Rectal smooth muscle tissue (tissue), 1 donor: ENCODE measurements around the gene FBLN1.
"Not testable (repeated sequence)": the region's sequence is repeated elsewhere in the genome, so short reads cannot be mapped to it uniquely, and the experiment has no call there.

Source experiments
- H3K27ac ChIP-seq: one replicate; pipeline ENCODE4 v1.7.0; 2013; ENCODE audit warnings: low read depth, low read length, inconsistent platforms
- H3K27me3 ChIP-seq: one replicate; pipeline ENCODE4 v1.7.0; 2013; ENCODE audit warnings: low read length; ENCODE audit not compliant: control insufficient read depth, insufficient read depth
- H3K36me3 ChIP-seq: one replicate; pipeline ENCODE4 v1.7.0; 2013; ENCODE audit warnings: low read length; ENCODE audit not compliant: control insufficient read depth, insufficient read depth
- H3K4me1 ChIP-seq: one replicate; pipeline ENCODE4 v1.7.0; 2013; ENCODE audit warnings: low read length; ENCODE audit not compliant: control insufficient read depth, insufficient read depth
- H3K4me3 ChIP-seq: one replicate; pipeline ENCODE4 v1.7.0; 2013; ENCODE audit warnings: low read length
- H3K9ac ChIP-seq: one replicate; pipeline ENCODE4 v1.7.0; 2013; ENCODE audit warnings: low read length

FBLN1 gene

DNA sequence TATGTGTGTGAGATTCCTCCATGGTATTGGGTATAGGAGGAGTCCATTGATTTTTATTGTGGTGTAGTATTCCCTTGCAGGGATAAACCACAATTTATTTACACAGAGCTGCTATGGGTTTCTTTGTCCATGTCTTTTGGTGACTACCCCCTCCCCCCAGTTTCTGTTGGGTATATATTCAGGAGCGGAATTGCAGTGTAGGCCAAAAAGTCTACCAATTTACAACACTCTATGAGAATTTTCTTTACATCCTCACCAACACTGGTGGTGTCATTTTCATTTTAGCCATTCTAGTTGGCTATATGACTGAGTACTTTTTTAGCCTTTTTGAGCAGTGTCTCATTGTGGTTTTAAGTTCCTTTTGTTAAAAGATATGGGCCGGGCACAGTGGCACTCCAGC is 113.7 kb downstream of the FBLN1 start:
- no peaks in the 10 kb centered on the region for H3K36me3 ChIP-seq
- H3K27me3 ChIP-seq = no peaks in the 10 kb centered on the region
- H3K27ac ChIP-seq = no peak overlapping the region
- no peak overlapping the region for H3K9ac ChIP-seq
- H3K4me1 ChIP-seq = no peaks in the 10 kb centered on the region
- no peak overlapping the region for H3K4me3 ChIP-seq

DNA sequence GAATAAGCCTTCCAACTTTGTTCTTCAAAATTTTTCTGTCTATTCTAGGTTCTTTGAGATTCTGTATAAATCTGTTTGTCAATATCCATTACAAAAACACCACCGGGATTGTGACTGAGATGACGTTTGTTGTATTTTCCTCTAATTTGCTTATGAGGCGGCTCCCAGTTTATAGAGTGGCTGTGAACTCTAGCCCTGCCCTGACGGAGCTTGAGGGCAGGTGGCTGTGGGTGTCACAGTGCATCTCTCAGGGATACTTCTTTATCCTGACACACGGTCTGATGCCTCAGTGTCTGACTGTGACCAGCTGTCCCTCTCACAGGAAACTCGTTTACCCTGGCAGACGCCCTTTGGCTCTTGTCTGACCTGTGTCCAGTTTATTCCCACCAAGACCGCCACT is 115.3 kb downstream of the FBLN1 start:
- no peak overlapping the region for H3K9ac ChIP-seq
- H3K4me3 ChIP-seq = no peak overlapping the region
- no peaks in the 10 kb centered on the region for H3K36me3 ChIP-seq
- H3K27ac ChIP-seq = no peak overlapping the region
- no peaks in the 10 kb centered on the region for H3K27me3 ChIP-seq
- no peaks in the 10 kb centered on the region for H3K4me1 ChIP-seq

DNA sequence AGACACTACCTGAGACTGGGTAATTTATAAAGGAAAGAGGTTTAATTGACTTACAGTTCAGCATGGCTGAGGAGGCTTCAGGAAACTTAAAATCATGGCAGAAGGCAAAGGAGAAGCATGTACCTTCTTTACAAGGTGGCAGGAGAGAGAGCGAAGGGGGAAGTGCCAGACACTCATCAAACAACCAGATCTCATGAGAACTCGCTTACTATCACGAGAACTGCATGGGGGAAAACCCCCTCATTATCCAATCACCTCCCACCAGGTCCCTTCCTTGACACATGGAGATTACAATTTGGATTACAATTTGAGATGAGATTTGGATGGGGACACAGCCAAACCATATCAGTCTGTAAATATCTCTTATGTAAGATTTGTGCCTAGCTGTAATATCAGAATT is 118.0 kb downstream of the FBLN1 start:
- H3K36me3 ChIP-seq = no peaks in the 10 kb centered on the region
- H3K9ac ChIP-seq = no peak overlapping the region
- H3K27ac ChIP-seq = no peak overlapping the region
- no peaks in the 10 kb centered on the region for H3K4me1 ChIP-seq
- H3K4me3 ChIP-seq = no peak overlapping the region
- H3K27me3 ChIP-seq = peaks cover 3% of the 10 kb centered on the region

DNA sequence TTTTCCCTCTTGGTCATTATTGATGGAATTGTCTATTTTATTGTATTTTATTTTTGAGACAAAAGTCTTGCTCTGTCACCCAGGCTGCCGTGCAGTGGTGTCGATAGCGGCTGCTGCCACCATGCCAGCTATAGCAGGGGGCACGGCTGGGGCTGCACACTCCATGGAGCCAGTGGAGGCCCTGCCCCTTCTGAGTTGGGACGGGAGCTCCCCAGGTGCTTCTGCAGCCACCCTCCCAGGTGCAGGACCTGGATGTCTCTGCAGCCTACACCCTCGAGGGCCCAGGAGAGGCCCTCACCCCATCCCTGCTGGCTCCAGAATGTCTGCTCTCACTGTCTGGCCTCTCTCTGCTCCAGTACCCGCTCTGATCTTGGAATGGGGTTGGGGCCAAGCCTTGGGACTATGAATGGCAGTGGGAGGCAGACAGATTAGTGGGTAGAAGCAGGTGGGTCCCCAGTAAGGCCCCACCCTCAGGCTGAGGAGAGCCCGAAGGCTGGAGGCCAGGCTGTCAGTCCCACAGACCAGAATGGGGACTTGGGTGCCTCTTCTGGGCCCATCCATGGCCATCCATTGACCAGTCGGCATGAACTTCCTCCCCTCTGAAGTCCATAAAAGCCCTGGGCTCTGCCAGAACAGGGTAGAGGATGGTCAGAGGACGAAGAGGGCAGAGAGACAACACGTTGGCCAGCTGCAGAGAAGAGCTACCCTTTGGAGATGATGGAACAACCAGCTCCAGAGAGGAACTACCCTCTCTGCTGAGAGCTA is 119.3 kb downstream of the FBLN1 start:
- Histone ChIP-seq H3K4me3 (no peak overlapping the region), H3K27ac (no peak overlapping the region), H3K4me1 (no peaks in the 10 kb centered on the region), H3K27me3 (peaks cover 3% of the 10 kb centered on the region), H3K36me3 (no peaks in the 10 kb centered on the region), H3K9ac (no peak overlapping the region)

GRCh38 chr22:45623464-45624145 is 120.9 kb downstream of the FBLN1 start:
- H3K4me3 ChIP-seq, H3K4me1 ChIP-seq, H3K27ac ChIP-seq, H3K9ac ChIP-seq, H3K27me3 ChIP-seq, H3K36me3 ChIP-seq: not testable (repeated sequence)

- Histone ChIP-seq H3K27ac (no peak overlapping the region), H3K36me3 (no peaks in the 10 kb centered on the region), H3K4me3 (no peak overlapping the region), H3K9ac (no peak overlapping the region), H3K4me1 (no peaks in the 10 kb centered on the region), H3K27me3 (peaks cover 6% of the 10 kb centered on the region)
Observed at GRCh38 chr22:45626198-45626651, 123.5 kb downstream of the FBLN1 start.

- H3K27ac ChIP-seq = no peak overlapping the region
- H3K4me3 ChIP-seq = no peak overlapping the region
- H3K4me1 ChIP-seq = no peaks in the 10 kb centered on the region
- H3K27me3 ChIP-seq = peaks cover 10% of the 10 kb centered on the region
- H3K36me3 ChIP-seq = no peaks in the 10 kb centered on the region
- no peak overlapping the region for H3K9ac ChIP-seq
Observed at GRCh38 chr22:45627489-45628233, 125.0 kb downstream of the FBLN1 start.

DNA sequence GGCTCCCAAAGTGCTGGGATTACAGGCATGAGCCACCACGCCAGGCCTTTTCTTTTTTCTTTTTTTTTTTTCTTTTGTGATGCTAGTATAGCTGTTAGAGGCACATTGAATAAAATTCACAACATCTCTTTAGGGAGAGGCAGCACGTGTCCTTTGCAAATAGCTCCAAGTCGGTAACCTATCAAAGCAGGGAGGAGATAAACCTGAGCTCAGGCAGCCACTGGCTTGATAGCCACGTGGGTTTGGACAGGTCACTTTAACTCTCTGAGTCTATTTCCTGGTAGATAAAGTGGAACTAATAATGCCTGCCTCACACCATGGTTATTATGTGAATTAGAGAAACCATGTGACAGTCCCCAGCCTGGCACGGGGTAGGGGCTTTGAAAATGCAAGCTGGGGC is 125.8 kb downstream of the FBLN1 start:
- Histone ChIP-seq H3K27ac (no peak overlapping the region), H3K9ac (no peak overlapping the region), H3K36me3 (no peaks in the 10 kb centered on the region), H3K27me3 (peaks cover 10% of the 10 kb centered on the region), H3K4me1 (no peaks in the 10 kb centered on the region), H3K4me3 (no peak overlapping the region)

- H3K27ac ChIP-seq = no peak overlapping the region
- no peak overlapping the region for H3K9ac ChIP-seq
- H3K27me3 ChIP-seq = peaks cover 7% of the 10 kb centered on the region
- no peaks in the 10 kb centered on the region for H3K4me1 ChIP-seq
- no peaks in the 10 kb centered on the region for H3K36me3 ChIP-seq
- no peak overlapping the region for H3K4me3 ChIP-seq
Observed at GRCh38 chr22:45629469-45630089, 126.9 kb downstream of the FBLN1 start.

DNA sequence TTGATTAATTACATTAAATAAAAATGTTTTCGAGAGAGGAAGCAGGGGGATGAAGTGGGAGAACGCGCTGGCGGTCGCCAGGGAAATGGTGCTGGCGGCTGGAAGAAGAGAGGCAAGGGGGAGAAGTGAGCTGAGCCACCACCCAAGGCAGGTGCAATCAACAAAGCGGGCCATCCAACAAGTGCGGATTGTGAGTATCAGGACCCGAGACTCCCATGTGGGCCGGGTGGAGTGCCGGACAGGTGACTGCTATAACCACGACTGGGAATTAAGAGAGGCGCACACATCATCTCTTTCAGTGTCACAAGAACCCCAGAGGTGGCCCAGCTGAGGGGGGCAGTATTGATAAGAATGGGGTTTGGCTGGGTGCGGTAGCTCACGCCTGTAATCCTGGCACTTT is 127.8 kb downstream of the FBLN1 start:
- no peak overlapping the region for H3K27ac ChIP-seq
- H3K36me3 ChIP-seq = no peaks in the 10 kb centered on the region
- H3K4me3 ChIP-seq = no peak overlapping the region
- peaks cover 7% of the 10 kb centered on the region for H3K27me3 ChIP-seq
- H3K9ac ChIP-seq = no peak overlapping the region
- H3K4me1 ChIP-seq = no peaks in the 10 kb centered on the region

- no peaks in the 10 kb centered on the region for H3K36me3 ChIP-seq
- H3K27ac ChIP-seq = no peak overlapping the region
- no peaks in the 10 kb centered on the region for H3K4me1 ChIP-seq
- no peak overlapping the region for H3K9ac ChIP-seq
- H3K27me3 ChIP-seq = peaks cover 7% of the 10 kb centered on the region
- H3K4me3 ChIP-seq = no peak overlapping the region
Observed at GRCh38 chr22:45631140-45631840, 128.6 kb downstream of the FBLN1 start.

DNA sequence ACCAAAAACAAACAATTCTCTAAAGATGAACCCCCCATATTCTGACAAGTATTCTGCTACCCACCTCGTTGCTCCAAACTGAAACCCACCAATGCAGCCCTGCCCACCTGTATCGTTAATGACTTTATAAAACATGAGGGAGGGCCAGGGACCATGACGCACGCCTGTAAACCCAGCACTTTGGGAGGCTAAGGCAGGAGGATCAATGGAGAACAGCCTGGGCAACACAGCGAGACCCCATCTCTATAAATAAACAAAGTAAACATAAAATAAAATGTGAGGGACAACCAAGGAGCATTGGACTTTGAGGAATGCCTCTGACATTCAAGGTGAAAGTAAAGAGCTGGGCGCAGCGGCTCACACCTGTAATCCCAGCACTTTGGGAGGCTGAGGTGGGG is 129.2 kb downstream of the FBLN1 start:
- no peak overlapping the region for H3K4me3 ChIP-seq
- H3K4me1 ChIP-seq = no peaks in the 10 kb centered on the region
- no peaks in the 10 kb centered on the region for H3K36me3 ChIP-seq
- no peak overlapping the region for H3K27ac ChIP-seq
- peaks cover 7% of the 10 kb centered on the region for H3K27me3 ChIP-seq
- no peak overlapping the region for H3K9ac ChIP-seq
